ENCODE results near the gene SLC8A1. TPM values are rescaled to one million over a fixed set of nuclear protein-coding genes. Genes with fewer than 3 reads are reported as not detected.
A peak's percentile ranks its signal among the peaks of the same experiment; 100 is the strongest.

SLC8A1 gene
- total and polyA plus RNA-seq, 12 donors = 0.54 to 128 (median 18.5) TPM

DNA sequence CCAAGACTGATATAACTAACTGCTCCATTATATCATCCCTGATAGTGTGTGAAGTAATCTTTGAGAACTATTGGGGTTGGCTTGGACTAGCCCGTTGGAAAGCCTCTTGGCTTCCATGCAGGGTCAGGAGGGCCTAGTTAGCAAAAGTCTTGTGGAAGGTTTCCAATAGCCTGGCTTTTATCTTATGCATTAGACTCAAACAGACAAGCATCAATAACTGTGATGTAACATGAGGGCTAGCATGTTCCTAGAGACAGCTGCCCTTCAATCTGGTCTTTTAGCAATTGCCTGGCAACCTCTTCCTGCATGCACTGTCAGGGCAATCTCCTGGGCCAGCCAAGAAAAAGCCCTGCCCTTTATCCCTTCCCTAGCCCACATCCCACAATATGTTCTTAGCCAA is 18.2 kb downstream of the SLC8A1 start:
- no peak for DNase-seq
- Histone ChIP-seq H3K36me3 (replicated peaks in 1 of 2) (no peaks in the 10 kb centered on the region), H3K27me3 (no peaks in the 10 kb centered on the region), H3K27ac (no peak overlapping the region), H3K4me1 (replicated peaks in 1 of 2) (peaks cover 5 to 20% of the 10 kb centered on the region in 2 donors), H3K4me3 (no peak overlapping the region), H3K9me3 (replicated peaks in 1 of 3) (no peaks in the 10 kb centered on the region)
- 20 to 33% (median 26%) methylated on average over 1 of the region's 1 CpG for WGBS, 4 donors
- TF ChIP-seq POLR2A (IDR thresholded peaks at IDR 0.05) = no peak
- TF ChIP-seq CTCF (IDR thresholded peaks at IDR 0.05) = no peak
- intact Hi-C loops (cut with DNase I) = no loop called here

DNA sequence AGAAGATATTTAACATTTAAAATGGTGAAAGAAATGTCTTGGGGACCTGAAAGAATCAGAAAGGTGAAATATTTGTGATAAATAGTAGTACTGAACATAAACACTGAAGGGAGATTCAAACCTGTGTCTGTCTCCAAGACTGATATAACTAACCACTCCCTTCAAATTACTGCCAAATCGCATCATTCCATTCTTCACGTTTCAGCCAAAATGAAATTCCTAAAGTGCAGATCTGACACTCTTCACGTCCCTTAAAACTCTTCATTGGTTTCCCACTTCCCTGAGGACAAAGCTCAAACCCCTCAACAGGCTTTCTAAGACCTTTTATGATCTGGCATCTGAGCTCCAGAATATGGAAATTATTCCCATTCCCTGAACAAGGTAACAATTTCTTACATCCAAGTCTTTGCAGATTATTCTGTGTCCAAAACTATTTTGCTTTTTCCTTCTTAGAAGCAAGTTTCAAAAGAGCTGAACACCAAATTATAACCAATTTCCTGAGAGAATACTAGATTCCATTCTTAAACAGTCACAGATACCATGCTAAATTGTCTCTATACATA is 18.9 kb downstream of the SLC8A1 start:
- H3K9me3 ChIP-seq (replicated peaks in 1 of 3) = no peaks in the 10 kb centered on the region
- H3K27me3 ChIP-seq = no peaks in the 10 kb centered on the region
- DNase-seq = no peak
- TF ChIP-seq POLR2A (IDR thresholded peaks at IDR 0.05) (no peak), CTCF (IDR thresholded peaks at IDR 0.05) (no peak)
- H3K27ac ChIP-seq = no peak overlapping the region
- intact Hi-C loops (cut with DNase I) = no loop called here
- no peaks in the 10 kb centered on the region for H3K36me3 ChIP-seq (replicated peaks in 1 of 2)
- H3K4me1 ChIP-seq (replicated peaks in 1 of 2) = peaks cover 5 to 20% of the 10 kb centered on the region in 2 donors
- H3K4me3 ChIP-seq = no peak overlapping the region
- 70 to 86% (median 77%) methylated on average over 3 of the region's 3 CpGs for WGBS, 4 donors

GRCh38 chr2:40431600-40431955 is 20.3 kb downstream of the SLC8A1 start:
- H3K9me3 ChIP-seq (replicated peaks in 1 of 3) = no peaks in the 10 kb centered on the region
- DNase-seq = peak in 3 of 7 donors; percentile 27 to 59 (median 36)
- no peaks in the 10 kb centered on the region for H3K36me3 ChIP-seq (replicated peaks in 1 of 2)
- peak overlapping the region in 2 of 5 donors; percentile 42 to 48 for H3K27ac ChIP-seq
- intact Hi-C loops (cut with DNase I) = no loop called here
- TF ChIP-seq CTCF (IDR thresholded peaks at IDR 0.05) = no peak
- TF ChIP-seq POLR2A (IDR thresholded peaks at IDR 0.05) = no peak
- WGBS, 4 donors = 49 to 78% (median 56%) methylated on average over 3 of the region's 3 CpGs
- H3K27me3 ChIP-seq = no peaks in the 10 kb centered on the region
- peaks cover 5 to 20% of the 10 kb centered on the region in 2 donors for H3K4me1 ChIP-seq (replicated peaks in 1 of 2)
- no peak overlapping the region for H3K4me3 ChIP-seq

DNA sequence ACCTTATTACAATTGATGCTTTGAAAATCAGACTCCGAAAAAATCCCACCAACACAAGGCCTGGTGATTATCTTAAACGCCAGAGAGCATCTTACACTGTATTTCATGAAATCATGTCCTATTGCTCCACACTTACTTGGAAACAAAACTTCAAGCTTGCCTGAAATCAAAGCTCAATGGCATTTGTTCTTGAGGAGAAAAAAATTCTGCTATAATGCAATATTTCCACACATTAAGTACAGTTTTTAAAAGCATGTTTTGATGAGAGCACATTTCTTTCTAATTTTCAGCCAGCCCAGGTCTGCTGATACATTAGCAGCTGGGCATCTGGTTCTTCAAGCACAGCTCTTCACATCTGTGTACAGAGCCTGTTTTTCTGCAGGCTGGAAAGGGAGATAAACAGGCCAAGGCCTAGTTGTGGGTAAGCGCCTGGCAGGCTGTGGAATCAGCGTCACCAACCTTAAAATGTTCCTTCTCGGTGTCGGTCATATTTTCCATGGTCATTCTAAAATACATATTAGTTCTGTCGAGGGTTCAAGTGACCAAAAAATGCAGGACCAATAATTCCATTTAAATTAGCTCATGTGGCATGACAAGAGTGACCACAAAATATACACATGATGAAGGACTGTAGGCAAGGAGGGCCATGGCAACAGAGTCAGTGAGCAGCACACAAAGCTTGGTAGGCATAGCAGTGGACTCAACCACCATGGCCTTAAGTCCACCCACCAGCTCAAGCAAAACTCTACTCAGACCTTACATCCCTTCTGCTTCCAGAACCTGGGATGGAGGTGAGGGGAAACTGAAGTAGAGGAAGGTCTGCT is 20.9 kb downstream of the SLC8A1 start:
- H3K27ac ChIP-seq = peak overlapping the region in 2 of 5 donors; percentile 42 to 48
- no peak overlapping the region for H3K4me3 ChIP-seq
- DNase-seq = peak in 5 of 7 donors; percentile 35 to 72 (median 47)
- H3K4me1 ChIP-seq (replicated peaks in 1 of 2) = peaks cover 5 to 20% of the 10 kb centered on the region in 2 donors
- TF ChIP-seq POLR2A (IDR thresholded peaks at IDR 0.05) = no peak
- TF ChIP-seq CTCF (IDR thresholded peaks at IDR 0.05) = no peak
- intact Hi-C loops (cut with DNase I) = no loop called here
- no peaks in the 10 kb centered on the region for H3K36me3 ChIP-seq (replicated peaks in 1 of 2)
- no peaks in the 10 kb centered on the region for H3K27me3 ChIP-seq
- no peaks in the 10 kb centered on the region for H3K9me3 ChIP-seq (replicated peaks in 1 of 3)
- 58 to 70% (median 67%) methylated on average over 7 of the region's 7 CpGs for WGBS, 4 donors

Data from adrenal gland (tissue), 12 donors.